Pancreas (tissue), 10 donors: ENCODE measurements around the gene RASGRF1. TPM values are rescaled to one million over a fixed set of nuclear protein-coding genes. Genes with fewer than 3 reads are reported as not detected.
"Not testable (repeated sequence)": the region's sequence is repeated elsewhere in the genome, so short reads cannot be mapped to it uniquely, and the experiment has no call there.

ENCODE experiments used
- ATAC-seq, 4 donors: fragments of 200-7000 bp; cut with Tn5 transposase; one replicate each; pipeline versions ENCODE4 v1.8.0 to v1.9.1; 2020; ENCODE audit warnings: mild to moderate bottlenecking in 4 of 4, moderate library complexity in 4 of 4
- DNase-seq, 6 donors: peaks; one replicate each; pipeline ENCODE4 v3.0.0-alpha.2; 2020
- FAIRE-seq: peaks from 2 replicates; lab custom pipeline; 2012; peaks lifted over from hg19 to GRCh38; lab: Jason Lieb, UNC
- H3K27ac ChIP-seq, 4 donors: fragments of 200-600 bp; sonication (generic); 1 replicate in 3 of 4; 2 replicates in 1 of 4; pipeline versions ENCODE4 v1.5.0 to v1.8.0; 2020
- H3K27me3 ChIP-seq, 4 donors: fragments of 200-600 bp; one replicate each; pipeline ENCODE4 v1.8.0; 2021
- H3K36me3 ChIP-seq, 3 donors: fragments of 200-600 bp; sonication (generic) in 1 of 3; one replicate each; pipeline versions ENCODE4 v1.5.0 to v1.8.0; 2020 to 2021
- H3K4me1 ChIP-seq, 3 donors: fragments of 200-600 bp; one replicate each; pipeline ENCODE4 v1.8.0; 2021
- H3K4me3 ChIP-seq, 4 donors: fragments of 200-600 bp; sonication (generic) in 2 of 4; one replicate each; pipeline versions ENCODE4 v1.5.0 to v1.8.0; 2020 to 2021
- H3K9me3 ChIP-seq, 4 donors: fragments of 200-600 bp; one replicate each; pipeline ENCODE4 v1.8.0; 2021
- CTCF ChIP-seq, 4 donors: fragments of 200-600 bp; sonication (generic) in 3 of 4; IDR thresholded peaks; one replicate each; pipeline versions ENCODE4 v1.5.0 to v1.8.0; 2021; ENCODE audit warnings: antibody characterized with exemption in 4 of 4
- WGBS, 2 donors: extraction: QIAGEN DNeasy Blood & Tissue Kit; methylation state at CpG; one replicate each; pipeline ENCODE4 v1.1.7; 2013; 5-methylcytosine and 5-hydroxymethylcytosine counted together
- intact Hi-C, 3 donors: fragments of 100-400 bp; cut with DNase I; formaldehyde crosslinking; loops; one replicate each; pipeline versions ENCODE4 v1.11.1 to v1.14.2; 2022
- polyA plus RNA-seq, 2 donors: library from polyadenylated mRNA; stranded (reverse); fragments of 200-250 nt; gene quantifications; one replicate each; pipeline ENCODE4 v1.2.3, GENCODE V29; 2013
- total RNA-seq, 6 donors: library from RNA; stranded (reverse); fragmentation: NEBNext Ultra II Directional in 4 of 6; extraction: Animal tissue kit (Norgen Biotek cat#: 25700) in 4 of 6; gene quantifications; one replicate each; pipeline versions ENCODE4 v1.2.1 to v1.2.4, GENCODE V29; 2021 to 2023
- donor health status: healthy with polysubstance abuse.
- donor health status: DM: no; HTN: no; CAD: no; lungs with moderate emphysema.
- donor health status: DM: no; HTN: no; CAD: no.
- donor health status: control.
- donor health status: control.
- donor health status: Bipolar disorder and iron deficiency.
- donor health status: DM: yes; HTN: yes; CAD: no.
- donor health status: DM: no; HTN: no; CAD: no.
- donor health status: DM: no; HTN: no; CAD: no.
- donor health status: DM: yes; HTN: yes; CAD: no.

Gene RASGRF1
- total and polyA plus RNA-seq, 8 donors: 0.35 to 8.4 (median 2.1) TPM

- 74 to 78% methylated on average over 7 of the region's 7 CpGs for WGBS, 2 donors
- Histone ChIP-seq H3K4me1 (no peaks in the 10 kb centered on the region), H3K4me3 (no peak overlapping the region), H3K36me3 (no peaks in the 10 kb centered on the region), H3K27me3 (no peaks in the 10 kb centered on the region), H3K9me3 (no peaks in the 10 kb centered on the region), H3K27ac (no peak overlapping the region)
- FAIRE-seq (no peak), ATAC-seq (no peak), DNase-seq (no peak)
- intact Hi-C loops: no loop called here
- TF ChIP-seq CTCF (IDR thresholded peaks at IDR 0.05): no peak
These were observed 25.5 kb upstream of the RASGRF1 start for GRCh38 chr15:79115986-79116665.

- H3K9me3 ChIP-seq: no peaks in the 10 kb centered on the region
- FAIRE-seq (no peak), DNase-seq (no peak), ATAC-seq (no peak)
- peaks cover 0 to under 1% (median 0%) of the 10 kb centered on the region in 4 donors for H3K27me3 ChIP-seq
- no peaks in the 10 kb centered on the region for H3K36me3 ChIP-seq
- TF ChIP-seq CTCF (IDR thresholded peaks at IDR 0.05): no peak
- WGBS, 2 donors: 45 to 57% methylated on average over 2 of the region's 2 CpGs
- no peak overlapping the region for H3K4me3 ChIP-seq
- intact Hi-C loops: no loop called here
- no peaks in the 10 kb centered on the region for H3K4me1 ChIP-seq
- no peak overlapping the region for H3K27ac ChIP-seq
These were observed 23.3 kb upstream of the RASGRF1 start for GRCh38 chr15:79113831-79114230.

- ATAC-seq, H3K36me3 ChIP-seq, H3K4me3 ChIP-seq, H3K27ac ChIP-seq, H3K4me1 ChIP-seq, DNase-seq, H3K9me3 ChIP-seq, intact Hi-C loops, FAIRE-seq: not testable (repeated sequence)
- peaks cover 0 to 10% (median 0%) of the 10 kb centered on the region in 4 donors for H3K27me3 ChIP-seq
These were observed 20.8 kb upstream of the RASGRF1 start for GRCh38 chr15:79111404-79111803.

- no peak for FAIRE-seq
- DNase-seq: no peak
- H3K4me1 ChIP-seq: no peaks in the 10 kb centered on the region
- 80 to 82% methylated on average over 4 of the region's 4 CpGs for WGBS, 2 donors
- no peak overlapping the region for H3K27ac ChIP-seq
- no peak overlapping the region for H3K4me3 ChIP-seq
- TF ChIP-seq CTCF (IDR thresholded peaks at IDR 0.05): no peak
- H3K36me3 ChIP-seq: no peaks in the 10 kb centered on the region
- peaks cover 0 to 10% (median 0%) of the 10 kb centered on the region in 4 donors for H3K27me3 ChIP-seq
- intact Hi-C loops: no loop called here
- H3K9me3 ChIP-seq: no peaks in the 10 kb centered on the region
- ATAC-seq: no peak
These were observed 14.6 kb upstream of the RASGRF1 start for GRCh38 chr15:79105141-79105540.

GRCh38 chr15:79102595-79102994 lies 12.0 kb upstream of the RASGRF1 start:
- DNase-seq: no peak
- ATAC-seq: no peak
- Histone ChIP-seq H3K4me1 (no peaks in the 10 kb centered on the region), H3K27ac (no peak overlapping the region), H3K36me3 (no peaks in the 10 kb centered on the region), H3K27me3 (peaks cover 0 to 2% (median 0%) of the 10 kb centered on the region in 4 donors), H3K9me3 (no peaks in the 10 kb centered on the region), H3K4me3 (no peak overlapping the region)
- FAIRE-seq: no peak
- intact Hi-C loops: no loop called here
- 62 to 77% methylated on average over 6 of the region's 6 CpGs for WGBS, 2 donors
- TF ChIP-seq CTCF (IDR thresholded peaks at IDR 0.05): no peak
